Measurements from ENCODE around the gene MAPK11.
A peak's percentile ranks its signal among the peaks of the same experiment; 100 is the strongest.

MAPK11 gene

DNA sequence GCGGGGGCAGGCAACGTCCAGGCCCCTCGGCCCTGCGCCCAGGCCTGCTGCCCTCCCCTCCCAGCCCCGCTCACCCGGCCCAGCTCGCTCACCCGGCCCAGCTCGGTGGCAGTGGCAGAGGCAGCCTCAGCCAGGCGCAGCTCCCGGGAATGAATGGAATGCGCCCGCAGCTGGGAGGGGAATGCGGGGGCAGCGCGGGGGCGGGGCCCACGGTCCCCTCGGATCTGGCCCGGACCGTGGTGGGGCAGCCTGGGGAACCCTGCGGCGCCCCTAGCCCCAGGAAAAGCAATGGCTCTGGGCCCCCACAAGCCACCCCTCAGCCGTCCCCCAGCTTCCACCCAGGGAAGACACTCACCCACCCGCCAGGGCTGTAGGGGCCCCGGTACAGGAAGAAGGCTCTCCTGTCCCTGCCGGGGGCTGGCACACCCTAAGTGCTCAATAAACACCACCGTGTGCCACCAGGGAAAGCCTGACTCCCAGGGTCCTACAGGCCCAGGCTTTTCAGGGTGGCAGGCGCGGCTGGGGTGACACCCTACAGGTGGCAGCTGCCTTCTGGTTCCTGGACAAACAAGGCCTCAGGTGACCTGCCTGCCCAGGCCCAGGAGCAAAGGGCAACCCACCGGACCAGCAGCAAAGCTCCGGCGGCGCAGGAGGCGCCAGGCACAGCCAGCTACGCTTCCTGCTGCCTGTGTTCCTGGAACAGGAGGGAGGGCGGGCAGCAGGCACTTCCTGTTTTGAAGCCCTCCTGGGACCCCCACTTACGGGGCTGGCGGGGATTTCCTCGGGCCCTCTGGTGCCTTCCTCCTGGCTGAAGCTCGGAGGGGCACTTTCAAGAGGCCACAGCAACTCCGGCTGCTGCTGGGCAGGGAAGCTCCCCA lies 23.5 kb upstream of the MAPK11 start:
- DNase-seq: peak; percentile 88

DNA sequence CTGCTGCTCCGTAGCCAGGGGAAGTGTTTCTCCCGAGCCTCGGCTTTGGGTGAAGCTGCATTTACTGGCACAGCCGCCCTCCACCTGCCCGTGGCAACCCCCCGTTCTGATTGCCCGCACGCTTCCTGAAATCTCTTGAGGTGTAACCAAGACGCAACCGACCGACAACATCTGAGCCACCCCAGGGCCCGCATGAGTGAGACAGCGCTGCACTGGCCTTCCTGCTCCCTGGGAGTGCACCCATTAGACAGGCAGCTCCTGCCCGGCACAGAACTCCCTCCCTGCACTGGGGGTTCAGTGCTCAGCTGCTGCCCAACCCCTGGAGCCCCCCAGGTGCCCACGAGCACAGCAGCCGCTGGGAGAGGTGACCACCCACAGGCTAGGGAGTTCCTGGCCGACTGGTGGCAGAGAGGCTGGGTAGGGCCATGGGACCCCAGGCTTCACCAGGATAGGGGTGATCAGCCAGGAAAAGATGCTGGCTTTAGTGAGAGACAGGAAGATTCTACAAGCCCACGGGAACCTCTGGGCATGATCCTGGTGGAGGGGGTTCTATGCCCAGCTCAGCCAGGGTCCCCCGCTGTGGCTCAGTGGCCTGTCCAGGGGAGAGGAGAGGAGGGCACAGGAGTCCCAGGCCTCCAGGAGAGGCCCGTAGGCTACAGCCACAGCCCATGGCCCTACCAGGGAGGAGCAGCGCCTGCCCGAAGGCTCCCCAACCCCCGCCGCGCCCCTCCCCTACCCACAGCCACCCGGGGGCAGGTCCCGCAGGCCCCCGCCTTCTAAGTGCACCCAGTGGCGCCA lies 22.7 kb upstream of the MAPK11 start:
- no peak for DNase-seq

- DNase-seq: no peak
These were observed 19.9 kb upstream of the MAPK11 start for GRCh38 chr22:50289942-50290630.

GRCh38 chr22:50289151-50289941 lies 19.2 kb upstream of the MAPK11 start:
- DNase-seq: no peak

GRCh38 chr22:50287731-50288130 lies 17.6 kb upstream of the MAPK11 start:
- DNase-seq: no peak

DNA sequence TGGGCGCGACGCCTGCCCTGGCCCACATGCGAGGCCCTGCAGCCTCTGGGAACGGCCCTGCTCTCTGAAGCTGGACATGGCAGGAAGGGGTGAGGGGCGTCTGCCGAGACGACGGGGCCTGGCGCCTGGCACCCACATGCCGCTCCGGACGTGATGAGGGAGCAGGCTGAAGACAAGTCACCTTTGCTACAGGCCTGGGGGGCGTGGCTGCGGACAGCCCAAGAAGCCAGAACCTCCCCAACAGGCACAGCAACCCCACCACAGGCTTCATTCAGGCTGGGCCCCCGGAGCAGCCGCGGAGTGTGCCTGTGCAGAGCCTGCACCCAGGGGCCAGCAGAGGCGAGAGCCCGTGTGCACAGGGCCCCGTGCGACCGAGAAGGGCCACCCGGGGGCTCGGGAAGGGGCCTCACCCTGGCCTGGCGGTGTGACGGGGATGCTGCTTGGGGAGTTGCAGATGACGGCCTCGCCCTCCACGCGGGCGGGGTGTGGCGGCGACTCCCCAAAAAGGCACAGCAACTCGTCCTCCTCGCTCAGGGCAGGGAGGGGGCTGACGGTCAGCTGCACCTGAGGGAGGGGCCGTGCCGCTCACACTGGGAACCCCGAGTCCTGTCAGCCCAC lies 16.6 kb upstream of the MAPK11 start:
- no peak for DNase-seq

DNA sequence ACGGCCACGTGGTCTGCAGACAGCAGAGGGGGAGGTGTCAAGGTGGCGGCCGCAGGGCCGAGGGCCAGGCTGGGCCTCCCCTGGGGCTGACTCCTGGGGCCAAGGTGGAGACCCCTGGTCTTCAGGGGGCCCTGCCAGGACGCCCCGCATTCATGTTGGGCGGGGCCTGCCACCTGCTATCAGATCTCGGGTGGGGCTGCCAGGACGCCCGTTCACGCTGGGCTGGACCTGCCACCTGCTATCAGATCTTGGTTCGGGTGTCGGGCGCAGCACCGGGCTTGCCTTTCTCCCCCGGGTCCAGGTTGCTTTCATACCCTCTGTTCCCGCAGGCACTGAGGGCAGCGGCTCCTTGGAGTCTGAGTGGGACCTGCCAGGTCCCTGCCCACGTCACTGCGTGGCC lies 16.1 kb upstream of the MAPK11 start:
- DNase-seq: no peak

GRCh38 chr22:50285568-50286229 lies 15.5 kb upstream of the MAPK11 start:
- DNase-seq: no peak

- DNase-seq: no peak
These were observed 14.3 kb upstream of the MAPK11 start for GRCh38 chr22:50284479-50284878.

GRCh38 chr22:50283821-50284220 lies 13.6 kb upstream of the MAPK11 start:
- no peak for DNase-seq

DNA sequence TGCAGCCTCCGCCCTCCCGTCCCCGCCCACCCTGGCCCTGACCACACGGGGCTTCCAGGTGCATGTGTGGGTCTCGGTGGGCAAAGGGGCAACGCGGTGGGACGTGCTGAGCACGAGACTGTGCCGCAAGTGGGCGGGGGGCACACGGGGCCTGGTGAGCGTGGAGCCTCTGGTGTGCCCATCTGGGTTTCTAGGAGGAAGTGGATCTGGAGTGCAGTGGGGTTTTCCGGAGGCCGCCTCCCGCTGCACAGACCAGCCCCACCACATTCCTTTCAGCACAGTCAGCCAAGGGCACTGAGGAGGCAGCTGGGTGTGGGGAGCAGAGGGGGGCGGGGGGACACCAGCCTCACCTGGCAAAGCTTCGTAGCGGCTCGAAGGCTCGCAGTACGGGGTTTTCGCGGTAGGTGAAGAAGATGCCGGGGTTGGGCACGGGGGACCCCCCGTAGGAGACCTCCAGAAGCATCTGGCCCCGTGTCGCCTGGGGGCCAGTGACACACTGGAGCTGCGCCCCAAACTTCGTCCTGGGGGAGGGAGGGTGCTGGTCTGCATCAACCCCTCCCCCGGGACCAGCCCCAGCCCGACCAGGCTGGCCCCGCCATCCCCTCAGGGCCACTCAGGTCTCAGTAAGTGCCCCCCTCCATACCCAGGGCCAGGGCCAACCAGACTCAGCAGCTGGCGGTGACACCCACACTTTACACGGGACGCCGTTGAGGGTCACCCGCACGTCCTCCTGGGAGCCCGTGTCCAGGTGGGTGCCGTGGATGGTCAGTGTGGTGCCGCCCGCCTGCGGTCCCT lies 12.4 kb upstream of the MAPK11 start:
- DNase-seq: peak; percentile 82

DNA sequence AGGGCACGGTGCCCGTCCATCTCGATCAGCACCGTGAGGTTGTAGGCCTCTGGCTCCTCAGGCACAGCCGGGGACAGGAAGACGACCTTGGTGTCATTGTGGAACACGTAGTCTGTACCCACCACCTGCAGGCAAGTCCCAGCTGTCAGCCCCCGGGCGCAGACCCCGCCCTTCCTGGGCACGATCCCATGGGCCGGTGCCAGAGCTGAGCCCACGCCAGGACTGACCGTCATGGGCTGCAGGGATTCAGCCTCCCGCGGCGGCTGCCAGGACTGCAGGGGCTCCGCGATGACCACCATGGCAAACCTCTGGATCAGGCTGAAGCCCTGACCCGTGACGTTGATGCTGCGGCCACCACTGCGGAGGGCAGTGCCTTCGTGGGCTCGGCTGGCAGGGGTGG lies 11.8 kb upstream of the MAPK11 start:
- no peak for DNase-seq

- DNase-seq: no peak
These were observed 11.2 kb upstream of the MAPK11 start for GRCh38 chr22:50281384-50281760.

DNA sequence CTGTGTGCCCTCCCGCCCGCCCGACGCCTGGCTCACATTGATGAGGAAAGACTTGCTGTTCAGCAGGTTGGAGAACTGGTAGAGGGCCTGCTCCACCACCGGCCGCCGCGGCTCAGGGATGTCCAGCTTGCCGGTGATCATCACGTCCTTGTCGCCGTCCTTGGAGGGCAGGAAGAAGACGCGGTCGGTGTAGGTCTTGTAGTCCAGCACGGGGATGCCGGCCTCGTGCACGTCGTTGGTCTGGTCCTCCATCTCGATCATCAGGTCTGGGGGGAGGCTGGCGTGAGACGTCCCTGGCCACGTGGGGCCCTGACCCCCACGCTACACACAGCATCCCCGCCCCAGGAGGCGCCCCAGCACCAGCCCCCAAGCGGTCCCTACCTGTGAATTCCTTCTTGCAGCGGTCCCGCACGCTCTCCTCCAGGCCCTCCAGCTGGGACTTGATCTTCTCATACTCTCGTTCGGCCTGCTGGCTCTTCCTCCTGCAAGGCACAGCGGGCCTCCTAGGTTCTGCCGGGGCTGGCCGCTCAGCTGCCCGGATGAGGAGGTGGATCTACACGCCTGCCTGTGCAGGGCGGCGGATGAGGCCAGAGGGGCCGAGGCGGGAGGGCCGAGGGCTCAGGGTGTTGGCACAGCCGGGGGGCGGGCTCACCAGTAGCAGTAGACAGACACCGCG lies 10.7 kb upstream of the MAPK11 start:
- DNase-seq: no peak

- no peak for DNase-seq
These were observed 10.0 kb upstream of the MAPK11 start for GRCh38 chr22:50280022-50280707.

GRCh38 chr22:50278956-50279619 lies 8.9 kb upstream of the MAPK11 start:
- DNase-seq: no peak

DNA sequence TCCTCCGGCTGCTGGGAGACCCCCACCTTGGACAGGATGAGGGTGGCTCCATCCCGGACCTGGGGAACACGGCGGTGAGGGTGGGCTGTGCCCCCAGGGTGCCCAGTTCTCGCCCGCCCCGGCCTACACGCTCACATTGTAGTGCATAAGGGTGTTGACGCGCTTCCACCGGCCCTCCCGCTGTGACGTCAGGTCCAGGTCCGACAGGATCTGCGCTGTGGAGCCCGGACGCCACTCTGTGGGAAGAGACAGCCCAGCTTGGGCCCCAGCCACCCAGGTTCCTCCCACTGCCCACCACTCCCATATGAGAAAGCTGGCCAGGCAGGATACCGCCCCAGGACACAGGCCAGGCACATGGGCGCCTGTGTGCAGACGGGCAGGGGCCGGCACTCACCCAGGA lies 8.3 kb upstream of the MAPK11 start:
- no peak for DNase-seq

- DNase-seq: no peak
These were observed 7.6 kb upstream of the MAPK11 start for GRCh38 chr22:50277761-50278160.

DNA sequence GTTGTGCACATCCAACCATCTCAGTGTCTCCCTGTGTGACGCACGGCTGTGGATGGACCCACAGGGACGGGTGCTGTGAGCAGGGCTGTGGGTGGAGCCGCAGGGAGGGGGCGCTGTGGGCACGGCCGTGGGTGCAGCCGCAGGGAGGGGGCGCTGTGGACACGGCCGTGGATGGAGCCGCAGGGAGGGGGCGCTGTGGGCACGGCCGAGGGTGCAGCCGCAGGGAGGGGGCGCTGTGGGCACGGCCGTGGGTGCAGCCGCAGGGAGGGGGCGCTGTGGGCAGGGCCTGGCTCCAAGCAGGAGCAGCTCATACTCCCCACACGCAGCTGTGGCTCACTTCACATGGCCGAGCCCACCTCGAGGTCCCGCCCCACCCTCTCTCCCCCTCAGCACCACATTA lies 6.0 kb upstream of the MAPK11 start:
- DNase-seq: peak; percentile 43

Measured in fibroblast of skin of back (primary cell).